GM23338 (cell line): Measurements from ENCODE around the gene DAAM2. TPM values are rescaled to one million over a fixed set of nuclear protein-coding genes. Genes with fewer than 3 reads are reported as not detected.

Experiments
- ATAC-seq: fragments of 200-7000 bp; cut with Tn5 transposase; 3 replicates; pipeline ENCODE4 v1.9.1; 2020
- DNase-seq: peaks from one replicate; pipeline ENCODE4 v3.0.0-alpha.2; 2015; ENCODE audit warnings: low spot score
- H2AFZ ChIP-seq: fragments of 200-600 bp; sonication (generic); 2 replicates; pipeline ENCODE4 v1.8.0; 2016; ENCODE audit warnings: antibody characterized with exemption, mild to moderate bottlenecking, moderate library complexity
- H3F3A ChIP-seq: fragments of 200-600 bp; sonication (generic); replicated peaks from 2 replicates; pipeline ENCODE4 v1.8.0; 2017; ENCODE audit warnings: antibody characterized with exemption, mixed run types, low read depth
- H3K27ac ChIP-seq: fragments of 200-600 bp; sonication (generic); 2 replicates; pipeline ENCODE4 v1.6.1; 2016; ENCODE audit warnings: low read depth
- H3K27me3 ChIP-seq: fragments of 200-600 bp; sonication (generic); 2 replicates; pipeline ENCODE4 v1.8.0; 2016; ENCODE audit warnings: mild to moderate bottlenecking, mixed run types, moderate library complexity; ENCODE audit not compliant: insufficient read depth
- H3K36me3 ChIP-seq: fragments of 200-600 bp; sonication (generic); 2 replicates; pipeline ENCODE4 v1.8.0; 2016; ENCODE audit warnings: mild to moderate bottlenecking; ENCODE audit not compliant: insufficient read depth
- H3K4me1 ChIP-seq: fragments of 200-600 bp; sonication (generic); 2 replicates; pipeline ENCODE4 v1.8.0; 2016; ENCODE audit warnings: mild to moderate bottlenecking, moderate library complexity; ENCODE audit not compliant: insufficient read depth
- H3K4me2 ChIP-seq: fragments of 200-600 bp; sonication (generic); 2 replicates; pipeline ENCODE4 v1.7.1; 2017; ENCODE audit warnings: mixed run types
- H3K4me3 ChIP-seq: fragments of 200-600 bp; sonication (generic); 2 replicates; pipeline ENCODE4 v1.6.1; 2016; ENCODE audit warnings: mixed run types
- H3K79me2 ChIP-seq: fragments of 200-600 bp; sonication (generic); replicated peaks from 2 replicates; pipeline ENCODE4 v1.8.0; 2017; ENCODE audit warnings: mild to moderate bottlenecking; ENCODE audit not compliant: insufficient read depth
- H3K9me2 ChIP-seq: fragments of 200-600 bp; sonication (generic); 2 replicates; pipeline ENCODE4 v1.8.0; 2017; ENCODE audit not compliant: insufficient read depth
- H4K20me1 ChIP-seq: fragments of 200-600 bp; sonication (generic); replicated peaks from 2 replicates; pipeline ENCODE4 v1.8.0; 2017; ENCODE audit warnings: mild to moderate bottlenecking; ENCODE audit not compliant: insufficient read depth
- H3K27ac Mint-ChIP-seq: 2 replicates; pipeline ENCODE4 v1.8.0; 2020; ENCODE audit warnings: inconsistent platforms, mild to moderate bottlenecking, moderate library complexity, mixed read lengths
- H3K27me3 Mint-ChIP-seq: 3 replicates; pipeline ENCODE4 v1.8.0; 2022; ENCODE audit warnings: low read depth, mild to moderate bottlenecking, moderate library complexity, mixed read lengths, inconsistent platforms; ENCODE audit not compliant: insufficient read depth, poor library complexity
- H3K36me3 Mint-ChIP-seq: 3 replicates; pipeline ENCODE4 v1.8.0; 2021; ENCODE audit warnings: low read depth, mild to moderate bottlenecking, inconsistent platforms, moderate library complexity, mixed read lengths
- H3K4me1 Mint-ChIP-seq: 3 replicates; pipeline ENCODE4 v1.8.0; 2020; ENCODE audit warnings: mild to moderate bottlenecking, inconsistent platforms, mixed read lengths
- H3K4me3 Mint-ChIP-seq: 3 replicates; pipeline ENCODE4 v1.8.0; 2021; ENCODE audit warnings: moderate library complexity, mild to moderate bottlenecking, inconsistent platforms, mixed read lengths
- H3K9me3 Mint-ChIP-seq: 3 replicates; pipeline ENCODE4 v1.8.0; 2020; ENCODE audit warnings: moderate library complexity, mild to moderate bottlenecking, inconsistent platforms, mixed read lengths
- CREB1 ChIP-seq: fragments of 250-450 bp; sonication (Bioruptor Pico); IDR thresholded peaks from 2 replicates; pipeline ENCODE4 v1.5.0; 2020; ENCODE audit warnings: low read depth, mild to moderate bottlenecking, moderate library complexity
- EZH2 ChIP-seq: fragments of 200-600 bp; sonication (generic); IDR thresholded peaks from one replicate; pipeline ENCODE4 v1.8.0; 2017; ENCODE audit warnings: antibody characterized with exemption, mild to moderate bottlenecking, low read depth; ENCODE audit not compliant: unreplicated experiment
- EZH2phosphoT487 ChIP-seq: fragments of 200-600 bp; sonication (generic); IDR thresholded peaks from one replicate; pipeline ENCODE4 v1.8.1; 2018; ENCODE audit warnings: antibody characterized with exemption; ENCODE audit not compliant: unreplicated experiment
- JUNB ChIP-seq: IDR thresholded peaks from one replicate; pipeline ENCODE4 v1.6.1; 2016; ENCODE audit warnings: antibody characterized with exemption; ENCODE audit not compliant: unreplicated experiment
- NANOG ChIP-seq: IDR thresholded peaks from 2 replicates; pipeline ENCODE4 v1.6.1; 2016; ENCODE audit warnings: antibody characterized with exemption, borderline replicate concordance
- POLR2AphosphoS5 ChIP-seq: IDR thresholded peaks from 2 replicates; pipeline ENCODE4 v1.6.1; 2016; ENCODE audit warnings: antibody characterized with exemption, low read depth
- STAT1 ChIP-seq: IDR thresholded peaks from one replicate; pipeline ENCODE4 v1.6.1; 2016; ENCODE audit warnings: antibody characterized with exemption; ENCODE audit not compliant: unreplicated experiment
- ZNF114 ChIP-seq: fragments of 250-450 bp; sonication (Bioruptor Pico); IDR thresholded peaks from 2 replicates; pipeline ENCODE4 v1.5.0; 2020; ENCODE audit warnings: mild to moderate bottlenecking, moderate library complexity
- ZNF331 ChIP-seq: fragments of 250-450 bp; sonication (Bioruptor Pico); IDR thresholded peaks from 2 replicates; pipeline ENCODE4 v1.5.0; 2020; ENCODE audit warnings: low read depth, mild to moderate bottlenecking, moderate library complexity
- polyA plus RNA-seq: library from polyadenylated mRNA; unstranded; fragments of >200 nt; fragmentation: Nextera tagmentation; extraction: Ambion mirVana; gene quantifications from 2 replicates; pipeline ENCODE4 v1.2.1, GENCODE V29; 2016
- total RNA-seq: library from RNA; depleted of rRNA; stranded (reverse); fragments of >200 nt; shearing (Covaris generic); gene quantifications from 2 replicates; pipeline ENCODE4 v1.2.3, GENCODE V29; 2014
- TF ChIP-seq, protein P1 (sequence below): IDR thresholded peaks from 2 replicates; pipeline ENCODE4 v1.6.1; 2016; ENCODE audit warnings: antibody characterized with exemption
- TF ChIP-seq, protein P2 (sequence below): fragments of 250-450 bp; sonication (Bioruptor Pico); IDR thresholded peaks from 2 replicates; pipeline ENCODE4 v1.5.0; 2020; ENCODE audit warnings: mild to moderate bottlenecking, moderate library complexity
- TF ChIP-seq, protein P3 (sequence below): IDR thresholded peaks from one replicate; pipeline ENCODE4 v1.6.1; 2018; ENCODE audit warnings: antibody characterized with exemption; ENCODE audit not compliant: unreplicated experiment
- TF ChIP-seq, protein P4 (sequence below), 2 experiments: fragments of 200-600 bp in 1 of 2; sonication (generic) in 1 of 2; conservative IDR thresholded peaks; 2 replicates each; pipeline versions ENCODE4 v1.5.1 to v1.6.1; 2016 to 2017; ENCODE audit warnings: antibody characterized with exemption in 2 of 2, low read depth in 2 of 2, mild to moderate bottlenecking in 2 of 2, moderate library complexity in 1 of 2

DAAM2 gene
- total and polyA plus RNA-seq, 2 experiments from 2014 or later, result 1.4 to 4.9 TPM

DNA sequence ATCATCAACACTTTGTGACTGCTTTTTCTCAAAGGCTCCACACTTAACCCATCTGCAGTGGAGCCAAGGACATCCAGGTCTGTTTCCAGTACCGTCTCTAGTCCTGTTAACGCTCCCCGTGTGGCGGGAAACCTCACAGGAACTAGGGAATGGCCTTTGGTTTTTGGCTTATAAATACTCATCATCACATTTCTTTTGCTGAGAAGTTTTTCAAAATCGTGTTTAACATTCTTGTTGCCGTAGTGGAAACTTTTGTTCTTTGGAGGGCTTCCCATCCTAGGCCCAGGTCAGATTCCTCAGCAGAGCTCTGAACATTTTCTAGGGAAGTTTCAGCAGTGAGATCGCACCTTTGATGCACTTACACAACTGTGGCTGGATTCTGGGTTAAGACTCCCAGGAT is 24.6 kb downstream of the DAAM2 start:
- Mint-ChIP-seq H3K4me1 (peaks cover 21% of the 10 kb centered on the region), H3K9me3 (no peaks in the 10 kb centered on the region; the same call in 2 of the 3 replicates), H3K36me3 (peaks cover 7% of the 10 kb centered on the region; the same call in 2 of the 3 replicates), H3K27ac (no peak overlapping the region), H3K27me3 (peaks cover under 1% of the 10 kb centered on the region), H3K4me3 (no peak overlapping the region)
- no peak for ATAC-seq
- H3K79me2 ChIP-seq, result no peaks in the 10 kb centered on the region
- no peak overlapping the region for H2AFZ ChIP-seq
- peaks cover 6% of the 10 kb centered on the region; the same call in 1 of the 2 replicates for H3K4me1 ChIP-seq
- no peaks in the 10 kb centered on the region for H3K27me3 ChIP-seq
- no peaks in the 10 kb centered on the region for H3K36me3 ChIP-seq
- H3K27ac ChIP-seq, result no peak overlapping the region
- no peak overlapping the region for H3K4me2 ChIP-seq
- no peak overlapping the region for H3K4me3 ChIP-seq
- H4K20me1 ChIP-seq, result no peaks in the 10 kb centered on the region
- no peak for DNase-seq
- no peaks in the 10 kb centered on the region for H3F3A ChIP-seq
- H3K9me2 ChIP-seq, result 0 out of 2 replicates have a peak, but pooled peaks cover 11% of the 10 kb centered on the region
- TF ChIP-seq CREB1 (CRISPR knock-in tag), result no peak
- TF ChIP-seq, protein P1, sequence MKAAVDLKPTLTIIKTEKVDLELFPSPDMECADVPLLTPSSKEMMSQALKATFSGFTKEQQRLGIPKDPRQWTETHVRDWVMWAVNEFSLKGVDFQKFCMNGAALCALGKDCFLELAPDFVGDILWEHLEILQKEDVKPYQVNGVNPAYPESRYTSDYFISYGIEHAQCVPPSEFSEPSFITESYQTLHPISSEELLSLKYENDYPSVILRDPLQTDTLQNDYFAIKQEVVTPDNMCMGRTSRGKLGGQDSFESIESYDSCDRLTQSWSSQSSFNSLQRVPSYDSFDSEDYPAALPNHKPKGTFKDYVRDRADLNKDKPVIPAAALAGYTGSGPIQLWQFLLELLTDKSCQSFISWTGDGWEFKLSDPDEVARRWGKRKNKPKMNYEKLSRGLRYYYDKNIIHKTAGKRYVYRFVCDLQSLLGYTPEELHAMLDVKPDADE, result no peak
- TF ChIP-seq ZNF331, result no peak
- no peak for TF ChIP-seq NANOG
- no peak for TF ChIP-seq JUNB
- TF ChIP-seq POLR2AphosphoS5, result no peak
- TF ChIP-seq EZH2phosphoT487, result no peak
- TF ChIP-seq, protein P2, sequence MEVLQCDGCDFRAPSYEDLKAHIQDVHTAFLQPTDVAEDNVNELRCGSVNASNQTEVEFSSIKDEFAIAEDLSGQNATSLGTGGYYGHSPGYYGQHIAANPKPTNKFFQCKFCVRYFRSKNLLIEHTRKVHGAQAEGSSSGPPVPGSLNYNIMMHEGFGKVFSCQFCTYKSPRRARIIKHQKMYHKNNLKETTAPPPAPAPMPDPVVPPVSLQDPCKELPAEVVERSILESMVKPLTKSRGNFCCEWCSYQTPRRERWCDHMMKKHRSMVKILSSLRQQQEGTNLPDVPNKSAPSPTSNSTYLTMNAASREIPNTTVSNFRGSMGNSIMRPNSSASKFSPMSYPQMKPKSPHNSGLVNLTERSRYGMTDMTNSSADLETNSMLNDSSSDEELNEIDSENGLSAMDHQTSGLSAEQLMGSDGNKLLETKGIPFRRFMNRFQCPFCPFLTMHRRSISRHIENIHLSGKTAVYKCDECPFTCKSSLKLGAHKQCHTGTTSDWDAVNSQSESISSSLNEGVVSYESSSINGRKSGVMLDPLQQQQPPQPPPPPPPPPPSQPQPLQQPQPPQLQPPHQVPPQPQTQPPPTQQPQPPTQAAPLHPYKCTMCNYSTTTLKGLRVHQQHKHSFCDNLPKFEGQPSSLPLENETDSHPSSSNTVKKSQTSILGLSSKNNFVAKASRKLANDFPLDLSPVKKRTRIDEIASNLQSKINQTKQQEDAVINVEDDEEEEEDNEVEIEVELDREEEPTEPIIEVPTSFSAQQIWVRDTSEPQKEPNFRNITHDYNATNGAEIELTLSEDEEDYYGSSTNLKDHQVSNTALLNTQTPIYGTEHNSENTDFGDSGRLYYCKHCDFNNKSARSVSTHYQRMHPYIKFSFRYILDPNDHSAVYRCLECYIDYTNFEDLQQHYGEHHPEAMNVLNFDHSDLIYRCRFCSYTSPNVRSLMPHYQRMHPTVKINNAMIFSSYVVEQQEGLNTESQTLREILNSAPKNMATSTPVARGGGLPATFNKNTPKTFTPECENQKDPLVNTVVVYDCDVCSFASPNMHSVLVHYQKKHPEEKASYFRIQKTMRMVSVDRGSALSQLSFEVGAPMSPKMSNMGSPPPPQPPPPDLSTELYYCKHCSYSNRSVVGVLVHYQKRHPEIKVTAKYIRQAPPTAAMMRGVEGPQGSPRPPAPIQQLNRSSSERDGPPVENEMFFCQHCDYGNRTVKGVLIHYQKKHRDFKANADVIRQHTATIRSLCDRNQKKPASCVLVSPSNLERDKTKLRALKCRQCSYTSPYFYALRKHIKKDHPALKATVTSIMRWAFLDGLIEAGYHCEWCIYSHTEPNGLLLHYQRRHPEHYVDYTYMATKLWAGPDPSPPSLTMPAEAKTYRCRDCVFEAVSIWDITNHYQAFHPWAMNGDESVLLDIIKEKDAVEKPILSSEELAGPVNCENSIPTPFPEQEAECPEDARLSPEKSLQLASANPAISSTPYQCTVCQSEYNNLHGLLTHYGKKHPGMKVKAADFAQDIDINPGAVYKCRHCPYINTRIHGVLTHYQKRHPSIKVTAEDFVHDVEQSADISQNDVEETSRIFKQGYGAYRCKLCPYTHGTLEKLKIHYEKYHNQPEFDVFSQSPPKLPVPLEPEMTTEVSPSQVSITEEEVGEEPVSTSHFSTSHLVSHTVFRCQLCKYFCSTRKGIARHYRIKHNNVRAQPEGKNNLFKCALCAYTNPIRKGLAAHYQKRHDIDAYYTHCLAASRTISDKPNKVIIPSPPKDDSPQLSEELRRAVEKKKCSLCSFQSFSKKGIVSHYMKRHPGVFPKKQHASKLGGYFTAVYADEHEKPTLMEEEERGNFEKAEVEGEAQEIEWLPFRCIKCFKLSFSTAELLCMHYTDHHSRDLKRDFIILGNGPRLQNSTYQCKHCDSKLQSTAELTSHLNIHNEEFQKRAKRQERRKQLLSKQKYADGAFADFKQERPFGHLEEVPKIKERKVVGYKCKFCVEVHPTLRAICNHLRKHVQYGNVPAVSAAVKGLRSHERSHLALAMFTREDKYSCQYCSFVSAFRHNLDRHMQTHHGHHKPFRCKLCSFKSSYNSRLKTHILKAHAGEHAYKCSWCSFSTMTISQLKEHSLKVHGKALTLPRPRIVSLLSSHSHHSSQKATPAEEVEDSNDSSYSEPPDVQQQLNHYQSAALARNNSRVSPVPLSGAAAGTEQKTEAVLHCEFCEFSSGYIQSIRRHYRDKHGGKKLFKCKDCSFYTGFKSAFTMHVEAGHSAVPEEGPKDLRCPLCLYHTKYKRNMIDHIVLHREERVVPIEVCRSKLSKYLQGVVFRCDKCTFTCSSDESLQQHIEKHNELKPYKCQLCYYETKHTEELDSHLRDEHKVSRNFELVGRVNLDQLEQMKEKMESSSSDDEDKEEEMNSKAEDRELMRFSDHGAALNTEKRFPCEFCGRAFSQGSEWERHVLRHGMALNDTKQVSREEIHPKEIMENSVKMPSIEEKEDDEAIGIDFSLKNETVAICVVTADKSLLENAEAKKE (CRISPR knock-in tag), result no peak
- TF ChIP-seq, protein P3, sequence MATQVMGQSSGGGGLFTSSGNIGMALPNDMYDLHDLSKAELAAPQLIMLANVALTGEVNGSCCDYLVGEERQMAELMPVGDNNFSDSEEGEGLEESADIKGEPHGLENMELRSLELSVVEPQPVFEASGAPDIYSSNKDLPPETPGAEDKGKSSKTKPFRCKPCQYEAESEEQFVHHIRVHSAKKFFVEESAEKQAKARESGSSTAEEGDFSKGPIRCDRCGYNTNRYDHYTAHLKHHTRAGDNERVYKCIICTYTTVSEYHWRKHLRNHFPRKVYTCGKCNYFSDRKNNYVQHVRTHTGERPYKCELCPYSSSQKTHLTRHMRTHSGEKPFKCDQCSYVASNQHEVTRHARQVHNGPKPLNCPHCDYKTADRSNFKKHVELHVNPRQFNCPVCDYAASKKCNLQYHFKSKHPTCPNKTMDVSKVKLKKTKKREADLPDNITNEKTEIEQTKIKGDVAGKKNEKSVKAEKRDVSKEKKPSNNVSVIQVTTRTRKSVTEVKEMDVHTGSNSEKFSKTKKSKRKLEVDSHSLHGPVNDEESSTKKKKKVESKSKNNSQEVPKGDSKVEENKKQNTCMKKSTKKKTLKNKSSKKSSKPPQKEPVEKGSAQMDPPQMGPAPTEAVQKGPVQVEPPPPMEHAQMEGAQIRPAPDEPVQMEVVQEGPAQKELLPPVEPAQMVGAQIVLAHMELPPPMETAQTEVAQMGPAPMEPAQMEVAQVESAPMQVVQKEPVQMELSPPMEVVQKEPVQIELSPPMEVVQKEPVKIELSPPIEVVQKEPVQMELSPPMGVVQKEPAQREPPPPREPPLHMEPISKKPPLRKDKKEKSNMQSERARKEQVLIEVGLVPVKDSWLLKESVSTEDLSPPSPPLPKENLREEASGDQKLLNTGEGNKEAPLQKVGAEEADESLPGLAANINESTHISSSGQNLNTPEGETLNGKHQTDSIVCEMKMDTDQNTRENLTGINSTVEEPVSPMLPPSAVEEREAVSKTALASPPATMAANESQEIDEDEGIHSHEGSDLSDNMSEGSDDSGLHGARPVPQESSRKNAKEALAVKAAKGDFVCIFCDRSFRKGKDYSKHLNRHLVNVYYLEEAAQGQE, result no peak
- TF ChIP-seq, protein P4, sequence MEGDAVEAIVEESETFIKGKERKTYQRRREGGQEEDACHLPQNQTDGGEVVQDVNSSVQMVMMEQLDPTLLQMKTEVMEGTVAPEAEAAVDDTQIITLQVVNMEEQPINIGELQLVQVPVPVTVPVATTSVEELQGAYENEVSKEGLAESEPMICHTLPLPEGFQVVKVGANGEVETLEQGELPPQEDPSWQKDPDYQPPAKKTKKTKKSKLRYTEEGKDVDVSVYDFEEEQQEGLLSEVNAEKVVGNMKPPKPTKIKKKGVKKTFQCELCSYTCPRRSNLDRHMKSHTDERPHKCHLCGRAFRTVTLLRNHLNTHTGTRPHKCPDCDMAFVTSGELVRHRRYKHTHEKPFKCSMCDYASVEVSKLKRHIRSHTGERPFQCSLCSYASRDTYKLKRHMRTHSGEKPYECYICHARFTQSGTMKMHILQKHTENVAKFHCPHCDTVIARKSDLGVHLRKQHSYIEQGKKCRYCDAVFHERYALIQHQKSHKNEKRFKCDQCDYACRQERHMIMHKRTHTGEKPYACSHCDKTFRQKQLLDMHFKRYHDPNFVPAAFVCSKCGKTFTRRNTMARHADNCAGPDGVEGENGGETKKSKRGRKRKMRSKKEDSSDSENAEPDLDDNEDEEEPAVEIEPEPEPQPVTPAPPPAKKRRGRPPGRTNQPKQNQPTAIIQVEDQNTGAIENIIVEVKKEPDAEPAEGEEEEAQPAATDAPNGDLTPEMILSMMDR (conservative IDR thresholded peaks at IDR 0.05; ENCODE audit: low read depth in 2 of 2), result no peak
- TF ChIP-seq STAT1, result no peak
- no peak for TF ChIP-seq ZNF114 (CRISPR knock-in tag)
- no peak for TF ChIP-seq EZH2
